HepG2 (cell line): Measurements from ENCODE around the gene TCTA. TPM values are rescaled to one million over a fixed set of nuclear protein-coding genes. Genes with fewer than 3 reads are reported as not detected.

Experiments used
- AGO2 ChIP-seq: fragments of 200-400 bp; formaldehyde crosslinking; optimal IDR thresholded peaks from 2 replicates; pipeline ENCODE3; 2017; ENCODE audit warnings: mild to moderate bottlenecking, low read depth, low read length, moderate library complexity
- ETV6 ChIP-seq: sonication (generic); formaldehyde crosslinking; conservative IDR thresholded peaks from 2 replicates; pipeline ENCODE4 v1.4.0; 2020; ENCODE audit warnings: missing genetic modification reagents
- HMG20B ChIP-seq: conservative IDR thresholded peaks from 2 replicates; pipeline ENCODE4 v1.6.1; 2016; ENCODE audit warnings: missing genetic modification reagents, missing compliant biosample characterization
- MLX ChIP-seq: IDR thresholded peaks from 2 replicates; pipeline ENCODE4 v1.6.1; 2016
- NFKB2 ChIP-seq: sonication (generic); formaldehyde crosslinking; IDR thresholded peaks from 2 replicates; pipeline ENCODE4 v1.4.0; 2020; ENCODE audit warnings: missing genetic modification reagents, borderline replicate concordance
- PAF1 ChIP-seq: IDR thresholded peaks from 2 replicates; pipeline ENCODE4 v1.6.1; 2016; ENCODE audit warnings: missing genetic modification reagents, missing compliant biosample characterization
- RFX5 ChIP-seq: IDR thresholded peaks from 2 replicates; pipeline ENCODE4 v1.6.1; 2011; ENCODE audit warnings: low read depth, low read length, improper control_type of control experiment
- SMAD3 ChIP-seq: sonication (generic); formaldehyde crosslinking; IDR thresholded peaks from 2 replicates; pipeline ENCODE4 v1.4.0; 2020; ENCODE audit warnings: missing genetic modification reagents
- TRIM22 ChIP-seq: fragments of 450-650 bp; IDR thresholded peaks from 2 replicates; pipeline ENCODE4 v1.6.1; 2017
- TRIM24 ChIP-seq: sonication (generic); formaldehyde crosslinking; IDR thresholded peaks from 2 replicates; pipeline ENCODE4 v1.8.0; 2022; ENCODE audit warnings: mild to moderate bottlenecking, missing genetic modification reagents
- XRCC5 ChIP-seq: fragments of 200-400 bp; formaldehyde crosslinking; optimal IDR thresholded peaks from 2 replicates; pipeline ENCODE3; 2017; ENCODE audit warnings: mild to moderate bottlenecking, low read length
- ZNF263 ChIP-seq: sonication (generic); formaldehyde crosslinking; IDR thresholded peaks from 2 replicates; pipeline ENCODE4 v1.4.0; 2020; ENCODE audit warnings: missing genetic modification reagents
- ZNF296 ChIP-seq: sonication (generic); formaldehyde crosslinking; conservative IDR thresholded peaks from 2 replicates; pipeline ENCODE4 v1.5.0; 2020; ENCODE audit warnings: mild to moderate bottlenecking, missing genetic modification reagents
- ZZZ3 ChIP-seq: sonication (generic); formaldehyde crosslinking; IDR thresholded peaks from 2 replicates; pipeline ENCODE4 v1.4.0; 2020; ENCODE audit warnings: missing genetic modification reagents, mild to moderate bottlenecking, borderline replicate concordance
- polyA plus RNA-seq, 8 experiments: library from polyadenylated mRNA; depleted of rRNA in 3 of 8; stranded (reverse) in 7 of 8; unstranded in 1 of 8; fragments of >200 nt; fragmentation: Illumina TruSeq in 4 of 8; extraction: Trizol in 4 of 8; gene quantifications; 2 replicates each; pipeline versions ENCODE4 v1.2.1 to v1.2.3, GENCODE V29; 2011 to 2016; ENCODE audit warnings: low read depth in 4 of 8, missing spikeins in 1 of 8, mixed read lengths in 1 of 8; ENCODE audit not compliant: insufficient read depth in 1 of 8
- total RNA-seq, 5 experiments: library from RNA; depleted of rRNA; stranded (reverse); fragments of >200 nt; fragmentation: Illumina TruSeq; extraction: Trizol; gene quantifications; 2 replicates each; pipeline ENCODE4 v1.2.3, GENCODE V29; 2016; ENCODE audit warnings: low read depth in 1 of 5
- TF ChIP-seq, protein P1 (sequence below): sonication (generic); formaldehyde crosslinking; IDR thresholded peaks from 2 replicates; pipeline ENCODE4 v1.9.0; 2021; ENCODE audit warnings: missing genetic modification reagents, borderline replicate concordance
- TF ChIP-seq, protein P2 (sequence below): IDR thresholded peaks from 2 replicates; pipeline ENCODE4 v1.6.1; 2016; ENCODE audit warnings: low read depth
- TF ChIP-seq, protein P3 (sequence below): sonication (generic); formaldehyde crosslinking; IDR thresholded peaks from 2 replicates; pipeline ENCODE4 v1.5.1; 2020; ENCODE audit warnings: mild to moderate bottlenecking, missing genetic modification reagents
- TF ChIP-seq, protein P4 (sequence below): sonication (generic); formaldehyde crosslinking; IDR thresholded peaks from 2 replicates; pipeline ENCODE4 v1.4.0; 2020; ENCODE audit warnings: missing genetic modification reagents, borderline replicate concordance
- TF ChIP-seq, protein P5 (sequence below): IDR thresholded peaks from 2 replicates; pipeline ENCODE4 v1.6.1; 2016; ENCODE audit warnings: low read depth, control low read depth

Gene TCTA
- total and polyA plus RNA-seq, 2 of the 13 experiments (the other 11 are each of a cell fraction or from before 2014, with no cell fraction given) = 8.3 to 13.2 TPM

DNA sequence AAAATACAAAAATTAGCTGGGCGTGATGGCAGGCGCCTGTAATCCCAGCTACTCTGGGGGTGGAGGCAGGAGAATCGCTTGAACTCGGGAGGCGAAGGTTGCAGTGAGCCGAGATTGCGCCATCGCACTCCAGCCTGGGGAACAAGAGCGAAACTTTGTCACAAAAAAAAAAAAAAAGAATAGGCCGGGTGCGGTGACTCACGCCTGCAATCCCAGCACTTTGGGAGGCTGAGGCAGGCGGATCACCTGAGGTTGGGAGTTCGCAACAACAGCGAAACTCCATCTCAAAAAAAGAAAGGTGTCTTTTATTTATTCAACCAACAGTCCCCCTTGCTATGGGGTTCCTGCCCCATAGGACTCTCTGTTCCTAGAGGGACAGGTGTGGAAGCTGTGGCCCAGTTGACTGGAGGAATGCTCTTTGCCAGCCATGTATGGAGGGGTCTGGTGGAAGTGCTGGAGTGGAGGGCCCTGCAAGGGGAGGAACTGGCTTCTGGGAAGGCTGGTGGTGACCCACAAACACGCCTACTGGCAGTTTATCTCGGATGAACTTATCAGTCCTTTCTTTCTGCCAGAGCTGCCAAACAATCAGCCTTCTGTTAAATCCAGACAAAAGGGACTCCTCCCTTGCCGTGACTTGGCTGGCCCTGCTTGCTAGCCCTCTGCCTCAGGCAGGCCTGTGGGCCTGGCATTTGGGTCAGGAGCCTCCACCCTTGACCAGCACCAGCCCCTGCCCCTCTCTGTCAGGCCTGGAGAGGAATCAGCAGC is 53.2 kb downstream of the TCTA start (continued):
- no peak for TF ChIP-seq SMAD3 (CRISPR knock-in tag)
- TF ChIP-seq RFX5 = no peak
- TF ChIP-seq, protein P1, sequence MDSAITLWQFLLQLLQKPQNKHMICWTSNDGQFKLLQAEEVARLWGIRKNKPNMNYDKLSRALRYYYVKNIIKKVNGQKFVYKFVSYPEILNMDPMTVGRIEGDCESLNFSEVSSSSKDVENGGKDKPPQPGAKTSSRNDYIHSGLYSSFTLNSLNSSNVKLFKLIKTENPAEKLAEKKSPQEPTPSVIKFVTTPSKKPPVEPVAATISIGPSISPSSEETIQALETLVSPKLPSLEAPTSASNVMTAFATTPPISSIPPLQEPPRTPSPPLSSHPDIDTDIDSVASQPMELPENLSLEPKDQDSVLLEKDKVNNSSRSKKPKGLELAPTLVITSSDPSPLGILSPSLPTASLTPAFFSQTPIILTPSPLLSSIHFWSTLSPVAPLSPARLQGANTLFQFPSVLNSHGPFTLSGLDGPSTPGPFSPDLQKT (CRISPR knock-in tag) = no peak
- no peak for TF ChIP-seq MLX (CRISPR knock-in tag)
- TF ChIP-seq ZZZ3 (CRISPR knock-in tag) = no peak
- no peak for TF ChIP-seq PAF1 (CRISPR knock-in tag)
- TF ChIP-seq, protein P2, sequence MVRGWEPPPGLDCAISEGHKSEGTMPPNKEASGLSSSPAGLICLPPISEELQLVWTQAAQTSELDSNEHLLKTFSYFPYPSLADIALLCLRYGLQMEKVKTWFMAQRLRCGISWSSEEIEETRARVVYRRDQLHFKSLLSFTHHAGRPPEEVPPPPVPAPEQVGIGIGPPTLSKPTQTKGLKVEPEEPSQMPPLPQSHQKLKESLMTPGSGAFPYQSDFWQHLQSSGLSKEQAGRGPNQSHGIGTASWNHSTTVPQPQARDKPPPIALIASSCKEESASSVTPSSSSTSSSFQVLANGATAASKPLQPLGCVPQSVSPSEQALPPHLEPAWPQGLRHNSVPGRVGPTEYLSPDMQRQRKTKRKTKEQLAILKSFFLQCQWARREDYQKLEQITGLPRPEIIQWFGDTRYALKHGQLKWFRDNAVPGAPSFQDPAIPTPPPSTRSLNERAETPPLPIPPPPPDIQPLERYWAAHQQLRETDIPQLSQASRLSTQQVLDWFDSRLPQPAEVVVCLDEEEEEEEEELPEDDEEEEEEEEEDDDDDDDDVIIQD = no peak
- TF ChIP-seq TRIM22 = no peak
- TF ChIP-seq, protein P3, sequence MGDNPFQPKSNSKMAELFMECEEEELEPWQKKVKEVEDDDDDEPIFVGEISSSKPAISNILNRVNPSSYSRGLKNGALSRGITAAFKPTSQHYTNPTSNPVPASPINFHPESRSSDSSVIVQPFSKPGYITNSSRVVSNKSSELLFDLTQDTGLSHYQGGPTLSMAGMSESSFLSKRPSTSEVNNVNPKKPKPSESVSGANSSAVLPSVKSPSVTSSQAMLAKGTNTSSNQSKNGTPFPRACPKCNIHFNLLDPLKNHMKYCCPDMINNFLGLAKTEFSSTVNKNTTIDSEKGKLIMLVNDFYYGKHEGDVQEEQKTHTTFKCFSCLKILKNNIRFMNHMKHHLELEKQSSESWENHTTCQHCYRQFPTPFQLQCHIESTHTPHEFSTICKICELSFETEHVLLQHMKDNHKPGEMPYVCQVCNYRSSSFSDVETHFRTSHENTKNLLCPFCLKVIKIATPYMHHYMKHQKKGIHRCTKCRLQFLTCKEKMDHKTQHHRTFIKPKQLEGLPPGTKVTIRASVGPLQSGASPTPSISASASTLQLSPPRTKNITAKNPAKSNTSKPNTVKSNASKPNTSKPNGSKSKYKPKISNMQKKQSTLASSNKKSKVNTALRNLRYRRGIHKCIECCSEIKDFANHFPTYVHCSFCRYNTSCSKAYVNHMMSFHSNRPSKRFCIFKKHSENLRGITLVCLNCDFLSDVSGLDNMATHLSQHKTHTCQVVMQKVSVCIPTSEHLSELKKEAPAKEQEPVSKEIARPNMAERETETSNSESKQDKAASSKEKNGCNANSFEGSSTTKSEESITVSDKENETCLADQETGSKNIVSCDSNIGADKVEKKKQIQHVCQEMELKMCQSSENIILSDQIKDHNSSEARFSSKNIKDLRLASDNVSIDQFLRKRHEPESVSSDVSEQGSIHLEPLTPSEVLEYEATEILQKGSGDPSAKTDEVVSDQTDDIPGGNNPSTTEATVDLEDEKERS (CRISPR knock-in tag) = no peak; the same call in 1 of the 2 replicates
- TF ChIP-seq ETV6 (CRISPR knock-in tag) = no peak
- no peak for TF ChIP-seq HMG20B (CRISPR knock-in tag)
- TF ChIP-seq, protein P4, sequence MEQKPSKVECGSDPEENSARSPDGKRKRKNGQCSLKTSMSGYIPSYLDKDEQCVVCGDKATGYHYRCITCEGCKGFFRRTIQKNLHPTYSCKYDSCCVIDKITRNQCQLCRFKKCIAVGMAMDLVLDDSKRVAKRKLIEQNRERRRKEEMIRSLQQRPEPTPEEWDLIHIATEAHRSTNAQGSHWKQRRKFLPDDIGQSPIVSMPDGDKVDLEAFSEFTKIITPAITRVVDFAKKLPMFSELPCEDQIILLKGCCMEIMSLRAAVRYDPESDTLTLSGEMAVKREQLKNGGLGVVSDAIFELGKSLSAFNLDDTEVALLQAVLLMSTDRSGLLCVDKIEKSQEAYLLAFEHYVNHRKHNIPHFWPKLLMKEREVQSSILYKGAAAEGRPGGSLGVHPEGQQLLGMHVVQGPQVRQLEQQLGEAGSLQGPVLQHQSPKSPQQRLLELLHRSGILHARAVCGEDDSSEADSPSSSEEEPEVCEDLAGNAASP (CRISPR knock-in tag) = no peak
- no peak for TF ChIP-seq ZNF296 (CRISPR knock-in tag)
- TF ChIP-seq AGO2 = no peak
- TF ChIP-seq, protein P5, sequence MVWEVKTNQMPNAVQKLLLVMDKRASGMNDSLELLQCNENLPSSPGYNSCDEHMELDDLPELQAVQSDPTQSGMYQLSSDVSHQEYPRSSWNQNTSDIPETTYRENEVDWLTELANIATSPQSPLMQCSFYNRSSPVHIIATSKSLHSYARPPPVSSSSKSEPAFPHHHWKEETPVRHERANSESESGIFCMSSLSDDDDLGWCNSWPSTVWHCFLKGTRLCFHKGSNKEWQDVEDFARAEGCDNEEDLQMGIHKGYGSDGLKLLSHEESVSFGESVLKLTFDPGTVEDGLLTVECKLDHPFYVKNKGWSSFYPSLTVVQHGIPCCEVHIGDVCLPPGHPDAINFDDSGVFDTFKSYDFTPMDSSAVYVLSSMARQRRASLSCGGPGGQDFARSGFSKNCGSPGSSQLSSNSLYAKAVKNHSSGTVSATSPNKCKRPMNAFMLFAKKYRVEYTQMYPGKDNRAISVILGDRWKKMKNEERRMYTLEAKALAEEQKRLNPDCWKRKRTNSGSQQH (CRISPR knock-in tag) = no peak
- TF ChIP-seq NFKB2 (CRISPR knock-in tag) = peak; percentile 17; the same call in 1 of the 2 replicates
- peak; percentile 21 for TF ChIP-seq XRCC5
- TF ChIP-seq TRIM24 (CRISPR knock-in tag) = no peak
- peak; percentile 91 for TF ChIP-seq ZNF263
